ENCODE measurements around the gene ZNF32. TPM values are rescaled to one million over a fixed set of nuclear protein-coding genes. Genes with fewer than 3 reads are reported as not detected.
"Not testable (repeated sequence)": the region's sequence is repeated elsewhere in the genome, so short reads cannot be mapped to it uniquely, and the experiment has no call there.

Gene ZNF32
- total RNA-seq, 1 donor from 2014 or later = 15.2 TPM

- intact Hi-C loops (cut with micrococcal nuclease); H3K27ac Mint-ChIP-seq; H3K4me3 Mint-ChIP-seq: not testable (repeated sequence)
These were observed 47.1 kb downstream of the ZNF32 start for GRCh38 chr10:43601576-43601975.

GRCh38 chr10:43599333-43599732 lies 49.3 kb downstream of the ZNF32 start:
- no peak overlapping the region for H3K4me3 Mint-ChIP-seq
- peaks cover 4% of the 10 kb centered on the region for H3K27me3 Mint-ChIP-seq
- peaks cover 8% of the 10 kb centered on the region for H3K9me3 Mint-ChIP-seq
- intact Hi-C loops (cut with micrococcal nuclease) = loop anchor here (5.0 to 10.0 kb wide), 2 partner anchors 218 to 965 kb away; partner anchors contain the start of gene ZNF33B
- DNase-seq = no peak
- no peak overlapping the region for H3K27ac Mint-ChIP-seq
- H3K36me3 Mint-ChIP-seq (ENCODE audit: low read depth) = peaks cover 3% of the 10 kb centered on the region
- peaks cover 24% of the 10 kb centered on the region for H3K4me1 Mint-ChIP-seq

More at GRCh38 chr10:43601576-43601975, 47.1 kb downstream of the ZNF32 start:
- H3K9me3 Mint-ChIP-seq = peaks cover 17% of the 10 kb centered on the region
- not testable (repeated sequence) for DNase-seq; H3K27me3 Mint-ChIP-seq; H3K36me3 Mint-ChIP-seq (ENCODE audit: low read depth); H3K4me1 Mint-ChIP-seq

- intact Hi-C loops (cut with micrococcal nuclease) = loop anchor here (5.0 to 10.0 kb wide), 2 partner anchors 219 to 964 kb away; partner anchors contain the start of gene ZNF33B
- no peak overlapping the region for H3K4me3 Mint-ChIP-seq
- H3K27ac Mint-ChIP-seq = no peak overlapping the region
- DNase-seq = no peak
- peaks cover 8% of the 10 kb centered on the region for H3K27me3 Mint-ChIP-seq
- H3K36me3 Mint-ChIP-seq (ENCODE audit: low read depth) = peaks cover 3% of the 10 kb centered on the region
- peaks cover 8% of the 10 kb centered on the region for H3K9me3 Mint-ChIP-seq
- H3K4me1 Mint-ChIP-seq = peaks cover 24% of the 10 kb centered on the region
These were observed 50.2 kb downstream of the ZNF32 start for GRCh38 chr10:43598446-43598845.

DNA sequence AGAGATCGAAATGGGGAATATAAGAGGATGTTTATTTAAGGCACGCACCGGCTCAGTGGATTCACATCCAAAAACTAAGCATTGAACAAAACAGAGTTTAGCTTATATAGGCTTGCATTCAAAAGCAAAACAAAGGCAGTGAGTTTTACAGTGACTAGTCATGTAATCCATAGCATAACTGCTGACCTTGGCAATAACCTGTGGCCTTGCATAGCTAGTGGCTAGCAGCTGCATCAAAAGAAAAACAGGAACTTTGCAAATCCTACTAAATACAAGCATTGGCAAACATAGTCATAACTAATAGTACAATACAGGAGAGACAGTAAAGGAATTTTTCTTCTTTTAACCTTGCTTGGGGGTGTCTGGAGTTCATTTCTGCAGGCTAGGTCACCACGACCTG lies 52.1 kb downstream of the ZNF32 start:
- H3K27ac Mint-ChIP-seq = no peak overlapping the region

DNA sequence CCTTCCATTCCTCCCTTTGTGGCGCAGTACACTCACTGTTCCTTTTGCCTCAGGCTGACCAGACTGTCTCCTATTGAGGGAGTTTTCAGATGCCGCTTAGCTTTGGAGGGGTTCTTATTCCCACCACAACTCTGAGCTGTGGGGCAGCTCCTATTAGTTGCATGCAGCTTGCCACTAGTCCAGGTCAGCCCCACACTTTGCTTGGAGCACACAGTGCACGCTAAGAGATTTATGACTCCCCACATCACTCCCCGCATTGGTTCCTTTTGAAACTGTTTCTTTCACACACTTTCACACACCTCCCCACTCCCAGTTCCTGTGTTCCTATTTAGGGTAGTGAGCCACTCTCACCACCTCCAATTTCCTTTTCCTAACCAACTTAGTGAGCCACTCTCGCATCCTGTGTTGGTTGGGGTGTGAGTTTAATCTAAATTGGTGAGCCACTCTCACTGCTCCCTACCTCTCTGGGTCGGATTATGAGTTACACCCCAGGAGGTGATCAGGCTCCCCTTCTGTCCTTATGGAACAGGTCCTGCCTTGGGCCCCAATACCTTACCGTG lies 52.9 kb downstream of the ZNF32 start:
- DNase-seq = peak; percentile 73
- Mint-ChIP-seq H3K36me3 (ENCODE audit: low read depth) (no peaks in the 10 kb centered on the region), H3K4me1 (peaks cover 24% of the 10 kb centered on the region)

More for the DNA sequence above, 52.1 kb downstream of the ZNF32 start:
- H3K27me3 Mint-ChIP-seq = peaks cover 11% of the 10 kb centered on the region
- peaks cover 24% of the 10 kb centered on the region for H3K4me1 Mint-ChIP-seq
- H3K9me3 Mint-ChIP-seq = peaks cover 3% of the 10 kb centered on the region
- no peak for DNase-seq
- peaks cover 3% of the 10 kb centered on the region for H3K36me3 Mint-ChIP-seq (ENCODE audit: low read depth)
- intact Hi-C loops (cut with micrococcal nuclease) = loop anchor here (5.0 to 10.0 kb wide), 2 partner anchors 221 to 962 kb away; partner anchors contain the start of gene ZNF33B
- no peak overlapping the region for H3K4me3 Mint-ChIP-seq

GRCh38 chr10:43594944-43595589 lies 53.6 kb downstream of the ZNF32 start:
- no peaks in the 10 kb centered on the region for H3K36me3 Mint-ChIP-seq (ENCODE audit: low read depth)
- peaks cover 6% of the 10 kb centered on the region for H3K9me3 Mint-ChIP-seq
- peaks cover 24% of the 10 kb centered on the region for H3K4me1 Mint-ChIP-seq
- intact Hi-C loops (cut with micrococcal nuclease) = loop anchor here (1.0 to 10.0 kb wide), 5 partner anchors 11 to 960 kb away; partner anchors contain the start of genes ZNF239, ZNF32, ZNF33B and ZNF485
- peak overlapping the region; percentile 85 for H3K27ac Mint-ChIP-seq
- peaks cover 10% of the 10 kb centered on the region for H3K27me3 Mint-ChIP-seq
- H3K4me3 Mint-ChIP-seq = peak overlapping the region; percentile 69
- peak; percentile 84 for DNase-seq

More for the DNA sequence above, 52.9 kb downstream of the ZNF32 start:
- intact Hi-C loops (cut with micrococcal nuclease) = loop anchor here (1.0 to 10.0 kb wide), 5 partner anchors 10 to 961 kb away; partner anchors contain the start of genes ZNF239, ZNF32, ZNF33B and ZNF485
- H3K4me3 Mint-ChIP-seq = peak overlapping the region; percentile 69
- H3K27me3 Mint-ChIP-seq = peaks cover 10% of the 10 kb centered on the region
- peaks cover 3% of the 10 kb centered on the region for H3K9me3 Mint-ChIP-seq
- H3K27ac Mint-ChIP-seq = peak overlapping the region; percentile 85

Other genes starting within 250 kb of the ZNF32 start
- 513 and 516 TPM in 2 replicates for gene HNRNPF, start 239.7 kb downstream of the ZNF32 start, total RNA-seq
- gene ZNF487, start 211.8 kb downstream of the ZNF32 start, total RNA-seq = 1.5 and 1.6 TPM in 2 replicates
- 2.5 TPM in 2 replicates for gene ZNF239, start 74.3 kb downstream of the ZNF32 start, total RNA-seq
- 7.1 and 9.2 TPM in 2 replicates for gene ZNF485, start 42.4 kb downstream of the ZNF32 start, total RNA-seq